ENCODE results near the gene LPO.

Gene LPO

GRCh38 chr17:58238147-58238634, at the start of gene LPO:
Gene LPO, plus strand, starts transcription at chr17:58238584. Its CDS starts 4,396 bp downstream, at chr17:58242980.
- H3K4me1 Mint-ChIP-seq, result peaks cover 10% of the 10 kb centered on the region
- no peak for ATAC-seq
- H3K27me3 Mint-ChIP-seq, result peaks cover 63% of the 10 kb centered on the region
- H3K27ac Mint-ChIP-seq, result no peak within 1 kb of the TSS
- no peaks in the 10 kb centered on the region for H3K9me3 Mint-ChIP-seq
- H3K4me3 Mint-ChIP-seq, result no peak within 1 kb of the TSS
- no peak for DNase-seq

GRCh38 chr17:58189436-58190146, 48.8 kb upstream of the LPO start:
- Mint-ChIP-seq H3K27me3 (peaks cover 15% of the 10 kb centered on the region), H3K9me3 (no peaks in the 10 kb centered on the region), H3K4me1 (no peaks in the 10 kb centered on the region), H3K27ac (peak overlapping the region; percentile 7 to 47), H3K4me3 (no peak overlapping the region)
- DNase-seq, result no peak
- no peak for ATAC-seq

DNA sequence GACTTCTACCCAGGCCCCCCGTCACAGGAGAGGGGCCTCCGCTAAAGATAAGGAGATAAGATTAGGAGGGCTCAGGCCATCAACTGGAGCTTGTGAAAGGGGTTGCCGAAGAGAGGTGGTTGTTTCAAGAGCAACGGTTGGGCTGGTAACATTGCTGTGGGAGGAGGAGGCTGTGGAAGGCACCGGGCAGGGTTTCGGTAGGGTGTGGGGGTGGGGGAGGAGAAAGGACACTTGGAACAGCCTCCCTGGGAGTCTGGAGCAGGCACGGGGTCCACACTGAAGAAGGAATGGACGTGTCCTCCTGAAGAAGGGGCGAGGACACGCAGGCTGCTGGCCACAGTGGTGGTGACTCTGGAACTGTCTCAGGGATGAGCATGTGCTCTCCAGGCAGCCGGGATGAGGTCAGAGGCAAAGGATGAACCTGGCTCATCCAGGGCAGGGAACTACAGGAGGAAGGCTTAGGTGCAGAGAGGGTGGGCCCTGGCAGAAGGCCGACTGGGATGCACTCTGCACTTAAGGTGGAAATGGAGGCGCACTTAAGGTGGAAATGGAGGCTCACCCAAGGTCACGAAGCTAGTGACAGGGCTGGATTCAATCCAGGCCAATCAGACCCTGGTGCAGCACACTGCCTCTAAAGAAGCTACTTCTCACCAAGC, 47.0 kb upstream of the LPO start:
- Mint-ChIP-seq H3K4me1 (no peaks in the 10 kb centered on the region), H3K4me3 (no peak overlapping the region), H3K27ac (no peak overlapping the region), H3K27me3 (peaks cover 15% of the 10 kb centered on the region), H3K9me3 (no peaks in the 10 kb centered on the region)
- no peak for DNase-seq
- ATAC-seq, result no peak

GRCh38 chr17:58192612-58193011, 45.8 kb upstream of the LPO start, which contains the start of gene EPX:
Gene EPX, plus strand, starts transcription at chr17:58192726. Its CDS starts 121 bp downstream, at chr17:58192847.
- no peak within 1 kb of the TSS for H3K27ac Mint-ChIP-seq
- H3K9me3 Mint-ChIP-seq, result no peaks in the 10 kb centered on the region
- H3K4me1 Mint-ChIP-seq, result no peaks in the 10 kb centered on the region
- no peak for DNase-seq
- no peak within 1 kb of the TSS for H3K4me3 Mint-ChIP-seq
- H3K27me3 Mint-ChIP-seq, result peaks cover 28% of the 10 kb centered on the region
- ATAC-seq, result no peak

GRCh38 chr17:58193641-58194255, 44.6 kb upstream of the LPO start:
- no peak overlapping the region for H3K4me3 Mint-ChIP-seq
- no peak for DNase-seq
- no peak for ATAC-seq
- no peaks in the 10 kb centered on the region for H3K4me1 Mint-ChIP-seq
- no peak overlapping the region for H3K27ac Mint-ChIP-seq
- peaks cover 29% of the 10 kb centered on the region for H3K27me3 Mint-ChIP-seq
- H3K9me3 Mint-ChIP-seq, result no peaks in the 10 kb centered on the region

GRCh38 chr17:58195518-58196123, 42.8 kb upstream of the LPO start:
- Mint-ChIP-seq H3K27ac (no peak overlapping the region), H3K4me1 (peaks cover 8% of the 10 kb centered on the region), H3K27me3 (peaks cover 39% of the 10 kb centered on the region), H3K4me3 (no peak overlapping the region), H3K9me3 (no peaks in the 10 kb centered on the region)
- DNase-seq, result no peak
- no peak for ATAC-seq

DNA sequence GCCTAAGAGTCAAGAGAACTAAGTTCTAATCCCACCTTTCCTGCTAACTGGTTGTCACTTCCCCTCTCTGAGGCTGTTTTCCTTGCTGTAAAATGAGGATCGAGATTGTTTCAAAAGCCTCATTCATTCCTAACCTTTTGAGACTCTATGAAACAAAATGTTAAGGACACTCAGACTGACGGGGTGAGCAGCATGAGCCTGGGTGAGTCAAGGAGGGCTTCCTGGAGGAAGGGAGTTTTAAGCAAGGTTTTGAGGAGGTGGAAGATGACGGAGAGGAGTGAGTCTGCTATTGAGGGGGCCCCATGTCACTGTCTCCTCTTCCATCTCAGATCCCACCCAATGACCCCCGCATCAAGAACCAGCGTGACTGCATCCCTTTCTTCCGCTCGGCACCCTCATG, 41.8 kb upstream of the LPO start:
- Mint-ChIP-seq H3K4me3 (no peak overlapping the region), H3K9me3 (no peaks in the 10 kb centered on the region), H3K27ac (peak overlapping the region; percentile 16 to 57), H3K27me3 (peaks cover 31% of the 10 kb centered on the region), H3K4me1 (peaks cover 8% of the 10 kb centered on the region)
- no peak for DNase-seq
- ATAC-seq, result no peak

DNA sequence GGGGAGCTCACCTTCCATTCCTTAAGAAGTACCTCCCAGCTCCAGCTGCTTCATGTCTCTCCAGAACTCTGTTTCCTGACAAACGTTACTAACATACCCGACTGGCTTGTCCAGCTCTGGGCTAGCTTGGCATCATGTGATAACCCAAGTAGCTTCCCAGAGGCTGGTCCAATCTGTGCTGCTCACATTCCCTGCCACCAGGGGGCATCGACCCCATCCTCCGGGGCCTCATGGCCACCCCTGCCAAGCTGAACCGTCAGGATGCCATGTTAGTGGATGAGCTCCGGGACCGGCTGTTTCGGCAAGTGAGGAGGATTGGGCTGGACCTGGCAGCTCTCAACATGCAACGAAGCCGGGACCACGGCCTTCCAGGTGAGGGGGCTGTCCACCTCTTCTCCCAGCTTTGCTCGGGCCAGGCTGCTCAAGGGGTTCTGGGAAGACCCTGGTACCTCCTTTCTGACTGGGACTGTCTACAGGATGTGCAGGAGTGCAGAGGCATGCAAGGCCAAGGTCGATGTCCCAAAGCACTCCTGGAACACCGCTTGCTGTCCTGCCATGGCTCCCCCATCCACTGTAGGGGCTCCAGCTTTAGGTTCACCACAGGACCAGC, 38.3 kb upstream of the LPO start:
- DNase-seq, result peak; percentile 52 to 61
- H3K27me3 Mint-ChIP-seq, result peaks cover 31% of the 10 kb centered on the region

GRCh38 chr17:58202859-58203258, 35.5 kb upstream of the LPO start:
- H3K27me3 Mint-ChIP-seq, result peaks cover 17% of the 10 kb centered on the region
- no peak overlapping the region for H3K4me3 Mint-ChIP-seq
- no peak for DNase-seq
- no peak overlapping the region for H3K27ac Mint-ChIP-seq
- H3K9me3 Mint-ChIP-seq, result no peaks in the 10 kb centered on the region
- no peak for ATAC-seq
- peaks cover 8% of the 10 kb centered on the region for H3K4me1 Mint-ChIP-seq

More for the DNA sequence above, 38.3 kb upstream of the LPO start:
- Mint-ChIP-seq H3K4me1 (peaks cover 8% of the 10 kb centered on the region), H3K27ac (no peak overlapping the region), H3K9me3 (no peaks in the 10 kb centered on the region), H3K4me3 (no peak overlapping the region)
- ATAC-seq, result peak; percentile 90

GRCh38 chr17:58204796-58205195, 33.6 kb upstream of the LPO start:
- Mint-ChIP-seq H3K27ac (no peak overlapping the region), H3K27me3 (peaks cover 6% of the 10 kb centered on the region), H3K4me3 (no peak overlapping the region), H3K4me1 (peaks cover 6% of the 10 kb centered on the region), H3K9me3 (no peaks in the 10 kb centered on the region)
- no peak for DNase-seq
- no peak for ATAC-seq

DNA sequence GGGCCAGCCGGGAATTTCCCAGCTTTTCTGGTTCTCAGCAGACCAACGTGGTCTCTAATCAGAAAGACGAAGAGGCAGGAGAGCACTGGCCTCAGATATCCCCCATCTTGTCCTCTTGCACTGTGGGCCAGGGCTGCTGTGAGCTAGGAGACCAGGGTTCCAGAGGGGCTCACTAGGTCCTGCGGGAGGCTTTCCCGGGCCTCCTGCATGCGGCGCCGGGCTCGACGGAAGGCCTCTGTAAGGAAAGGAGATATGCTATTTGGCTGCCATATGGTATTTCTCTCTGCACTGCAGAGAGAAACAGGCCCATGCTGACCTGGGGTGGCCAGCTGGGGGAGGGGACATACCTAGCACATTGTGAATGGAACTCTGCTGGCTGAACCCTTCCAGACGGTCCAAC, 32.4 kb upstream of the LPO start:
- Mint-ChIP-seq H3K4me3 (no peak overlapping the region), H3K4me1 (no peaks in the 10 kb centered on the region), H3K27ac (no peak overlapping the region), H3K9me3 (no peaks in the 10 kb centered on the region), H3K27me3 (no peaks in the 10 kb centered on the region)
- no peak for DNase-seq
- no peak for ATAC-seq

DNA sequence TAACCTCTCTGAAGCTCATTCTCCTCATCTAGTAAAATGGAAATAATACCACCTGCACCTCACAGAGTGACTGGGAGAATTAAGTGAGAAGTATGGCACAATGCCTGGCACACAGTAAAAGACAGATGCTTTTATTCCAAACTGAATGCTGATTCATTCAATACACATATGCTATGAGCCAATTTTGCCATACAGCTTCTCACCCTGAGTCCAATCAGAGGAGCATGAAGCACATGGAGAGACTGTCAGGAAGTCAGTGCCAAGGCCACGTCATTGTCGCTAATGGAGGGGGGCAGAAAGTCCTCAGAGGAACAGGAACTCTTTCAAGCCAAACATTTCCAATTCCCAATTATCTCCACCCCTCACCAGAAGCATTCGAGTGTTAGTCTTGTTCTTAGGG, 30.9 kb upstream of the LPO start:
- no peaks in the 10 kb centered on the region for H3K27me3 Mint-ChIP-seq
- no peak for ATAC-seq
- no peak for DNase-seq
- H3K4me1 Mint-ChIP-seq, result no peaks in the 10 kb centered on the region
- H3K4me3 Mint-ChIP-seq, result no peak overlapping the region
- H3K9me3 Mint-ChIP-seq, result no peaks in the 10 kb centered on the region
- H3K27ac Mint-ChIP-seq, result no peak overlapping the region

GRCh38 chr17:58208344-58208743, 30.0 kb upstream of the LPO start:
- Mint-ChIP-seq H3K27ac (peak overlapping the region; percentile 51 to 53), H3K4me3 (no peak overlapping the region), H3K9me3 (no peaks in the 10 kb centered on the region), H3K27me3 (no peaks in the 10 kb centered on the region), H3K4me1 (no peaks in the 10 kb centered on the region)
- ATAC-seq (no peak), DNase-seq (no peak)

DNA sequence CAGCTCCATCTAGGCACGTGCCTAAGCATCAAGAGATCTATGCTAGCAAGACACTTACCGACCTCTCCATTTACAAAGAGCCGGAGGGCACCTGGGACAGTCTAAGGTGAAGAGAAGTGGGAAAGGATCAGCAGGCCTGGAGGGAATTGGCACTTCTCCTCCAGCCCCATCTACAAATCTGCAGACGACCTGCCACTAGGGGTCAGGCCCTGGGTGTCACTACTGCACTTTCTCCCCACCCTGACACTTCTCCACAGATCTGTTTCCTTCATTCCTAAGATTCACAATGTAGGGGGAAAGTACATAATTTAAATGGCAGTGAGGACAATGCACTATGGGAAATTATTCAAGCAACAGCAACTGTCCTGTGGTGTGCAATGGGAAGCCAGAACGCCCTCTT, 27.5 kb upstream of the LPO start:
- no peaks in the 10 kb centered on the region for H3K27me3 Mint-ChIP-seq
- ATAC-seq (no peak), DNase-seq (no peak)
- peak overlapping the region in 1 of 2 donors; percentile 5 for H3K27ac Mint-ChIP-seq
- H3K9me3 Mint-ChIP-seq, result no peaks in the 10 kb centered on the region
- no peak overlapping the region for H3K4me3 Mint-ChIP-seq
- H3K4me1 Mint-ChIP-seq, result no peaks in the 10 kb centered on the region

DNA sequence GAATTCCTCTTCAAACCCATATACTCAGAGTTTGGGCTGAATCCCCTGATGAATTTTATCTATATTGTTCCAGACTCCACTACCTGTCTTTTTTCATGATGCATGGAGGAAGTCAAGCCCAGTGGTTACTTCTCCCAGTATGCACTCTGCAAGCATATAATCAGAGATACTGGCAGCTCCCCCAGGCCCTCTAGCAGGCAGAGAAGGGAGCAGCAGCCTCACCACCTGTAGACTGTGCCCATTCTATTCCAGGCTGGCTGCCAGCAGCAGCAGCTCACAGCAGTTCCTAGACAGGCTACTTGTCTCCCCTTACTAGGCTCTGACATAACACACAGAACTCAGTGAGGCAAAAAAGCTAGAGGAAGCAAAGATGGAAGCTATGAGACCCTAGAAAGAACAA, 22.7 kb upstream of the LPO start:
- ATAC-seq (no peak), DNase-seq (no peak)
- Mint-ChIP-seq H3K27me3 (no peaks in the 10 kb centered on the region), H3K27ac (no peak overlapping the region), H3K9me3 (no peaks in the 10 kb centered on the region), H3K4me1 (peaks cover 16% of the 10 kb centered on the region), H3K4me3 (no peak overlapping the region)

Measured in stimulated activated naive CD8-positive, alpha-beta T cell treated with anti-CD3 and anti-CD28 coated beads, Interleukin-15, amount 100 ng/mL, for 72 hours (primary cell).